ENCODE results near the gene COL13A1.

COL13A1 gene

GRCh38 chr10:69974551-69975155 lies 172.9 kb downstream of the COL13A1 start:
- peak; percentile 89 for DNase-seq

GRCh38 chr10:69976795-69977546 lies 175.3 kb downstream of the COL13A1 start:
- DNase-seq, result no peak

GRCh38 chr10:69979174-69979573 lies 177.5 kb downstream of the COL13A1 start:
- DNase-seq, result no peak

- no peak for DNase-seq
These were observed 179.0 kb downstream of the COL13A1 start for GRCh38 chr10:69980672-69981071.

- no peak for DNase-seq
These were observed 186.4 kb downstream of the COL13A1 start for GRCh38 chr10:69988094-69988493.

GRCh38 chr10:69991151-69991550 lies 189.4 kb downstream of the COL13A1 start:
- no peak for DNase-seq

GRCh38 chr10:69994262-69994661 lies 192.6 kb downstream of the COL13A1 start:
- DNase-seq, result peak; percentile 32

- DNase-seq, result no peak
These were observed 194.9 kb downstream of the COL13A1 start for GRCh38 chr10:69996611-69997010.

GRCh38 chr10:70000262-70000661 lies 198.6 kb downstream of the COL13A1 start:
- DNase-seq, result no peak

GRCh38 chr10:70007116-70007820 lies 205.6 kb downstream of the COL13A1 start:
- DNase-seq, result no peak

All from fibroblast of skin of right quadriceps (primary cell).